GM18499 (cell line): ENCODE results near the gene RCOR2.

ENCODE experiments used
- ATAC-seq: cut with Tn5 transposase; IDR thresholded peaks from one replicate; pipeline ENCODE4 v1.9.1; 2021; ENCODE audit warnings: moderate number of reproducible peaks; ENCODE audit not compliant: insufficient read depth, unreplicated experiment

The RCOR2 gene

GRCh38 chr11:63908631-63909401, 8.1 kb downstream of the RCOR2 start:
- ATAC-seq = no peak

GRCh38 chr11:63907808-63908530, 9.0 kb downstream of the RCOR2 start:
- ATAC-seq = no peak

GRCh38 chr11:63907063-63907462, 9.9 kb downstream of the RCOR2 start:
- ATAC-seq = no peak

- ATAC-seq = no peak
Observed at GRCh38 chr11:63906585-63906984, 10.4 kb downstream of the RCOR2 start.

GRCh38 chr11:63906087-63906486, 10.9 kb downstream of the RCOR2 start:
- no peak for ATAC-seq

- no peak for ATAC-seq
Observed at GRCh38 chr11:63905179-63905578, 11.8 kb downstream of the RCOR2 start.

- no peak for ATAC-seq
Observed at GRCh38 chr11:63904743-63905142, 12.2 kb downstream of the RCOR2 start.

- no peak for ATAC-seq
Observed at GRCh38 chr11:63903884-63904283, 13.1 kb downstream of the RCOR2 start.

GRCh38 chr11:63901660-63902059, 15.3 kb downstream of the RCOR2 start:
- ATAC-seq = no peak

- no peak for ATAC-seq
Observed at GRCh38 chr11:63897459-63898146, 19.4 kb downstream of the RCOR2 start.

- ATAC-seq = no peak
Observed at GRCh38 chr11:63896071-63896470, 20.9 kb downstream of the RCOR2 start.

GRCh38 chr11:63893355-63893754, 23.6 kb downstream of the RCOR2 start:
- ATAC-seq = no peak

- ATAC-seq = no peak
Observed at GRCh38 chr11:63892228-63892627, 24.7 kb downstream of the RCOR2 start.

- no peak for ATAC-seq
Observed at GRCh38 chr11:63890368-63890767, 26.6 kb downstream of the RCOR2 start.

GRCh38 chr11:63889344-63889743, 27.6 kb downstream of the RCOR2 start:
- no peak for ATAC-seq

- no peak for ATAC-seq
Observed at GRCh38 chr11:63888170-63889086, 28.5 kb downstream of the RCOR2 start.

- no peak for ATAC-seq
Observed at GRCh38 chr11:63887386-63887999, 29.5 kb downstream of the RCOR2 start.

- ATAC-seq = no peak
Observed at GRCh38 chr11:63884196-63884932, 32.6 kb downstream of the RCOR2 start.

- no peak for ATAC-seq
Observed at GRCh38 chr11:63883791-63884190, 33.2 kb downstream of the RCOR2 start.
